Measurements from ENCODE around the gene ENOPH1.
A peak's percentile ranks its signal among the peaks of the same experiment; 100 is the strongest.
"Not testable (repeated sequence)": the region's sequence is repeated elsewhere in the genome, so short reads cannot be mapped to it uniquely, and the experiment has no call there.

The ENOPH1 gene

DNA sequence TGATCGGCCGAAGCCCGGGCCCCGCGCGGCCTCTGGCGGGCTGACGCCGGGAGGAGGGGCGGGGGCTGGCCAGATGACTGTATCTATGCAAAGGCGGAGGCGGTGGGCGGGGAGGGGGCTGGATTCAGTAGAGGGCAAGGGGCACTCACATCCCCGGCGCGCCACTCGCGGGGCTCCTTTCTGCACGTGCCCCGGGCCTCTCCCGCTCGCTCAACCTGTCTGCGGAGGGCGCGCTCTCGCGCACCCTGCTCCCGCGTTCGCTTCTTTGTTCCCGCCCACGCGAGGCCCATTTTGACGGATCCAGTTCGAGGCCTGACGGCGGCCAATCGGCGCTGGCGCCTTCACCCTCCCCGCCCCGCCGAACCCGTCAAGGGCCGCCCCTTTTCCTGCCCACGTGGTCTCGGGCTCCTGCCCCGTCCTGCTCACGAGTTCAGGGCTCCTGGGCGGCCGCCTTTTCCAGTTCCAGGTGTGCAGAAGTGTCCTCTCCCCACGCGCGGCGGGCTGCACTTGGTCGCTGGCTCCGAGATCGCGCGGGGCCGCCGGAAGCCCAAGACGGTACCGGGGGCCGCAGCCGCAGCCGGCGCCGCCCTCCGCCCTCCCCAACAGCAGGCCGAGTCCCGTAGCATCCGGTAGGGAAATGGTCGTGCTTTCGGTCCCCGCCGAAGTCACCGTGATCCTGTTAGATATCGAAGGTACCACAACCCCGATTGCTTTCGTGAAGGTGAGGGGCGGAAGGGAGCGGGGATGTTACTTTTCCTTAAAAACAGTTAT lies at the start of gene ENOPH1, which contains the start of gene HNRNPDL:
Gene ENOPH1 (plus strand): TSS at position 398 of the 771 bp plus-strand sequence. CDS start 240 bp downstream, at position 638.
Gene HNRNPDL (minus strand): TSS at position 270 of the 771 bp plus-strand sequence. CDS start 772 bp downstream, outside the sequence.
- DNase-seq (ENCODE audit: low read depth): peak; percentile 88
- H3K4me3 ChIP-seq (ENCODE audit: low read depth, low read length): peak within 1 kb of the TSS; percentile 93

- DNase-seq (ENCODE audit: low read depth): no peak
- H3K4me3 ChIP-seq (ENCODE audit: low read depth, low read length): no peak overlapping the region
These were observed 49.6 kb upstream of the ENOPH1 start for GRCh38 chr4:82380831-82381230.

- H3K4me3 ChIP-seq (ENCODE audit: low read depth, low read length): no peak overlapping the region
- no peak for DNase-seq (ENCODE audit: low read depth)
These were observed 49.2 kb upstream of the ENOPH1 start for GRCh38 chr4:82381235-82381634.

DNA sequence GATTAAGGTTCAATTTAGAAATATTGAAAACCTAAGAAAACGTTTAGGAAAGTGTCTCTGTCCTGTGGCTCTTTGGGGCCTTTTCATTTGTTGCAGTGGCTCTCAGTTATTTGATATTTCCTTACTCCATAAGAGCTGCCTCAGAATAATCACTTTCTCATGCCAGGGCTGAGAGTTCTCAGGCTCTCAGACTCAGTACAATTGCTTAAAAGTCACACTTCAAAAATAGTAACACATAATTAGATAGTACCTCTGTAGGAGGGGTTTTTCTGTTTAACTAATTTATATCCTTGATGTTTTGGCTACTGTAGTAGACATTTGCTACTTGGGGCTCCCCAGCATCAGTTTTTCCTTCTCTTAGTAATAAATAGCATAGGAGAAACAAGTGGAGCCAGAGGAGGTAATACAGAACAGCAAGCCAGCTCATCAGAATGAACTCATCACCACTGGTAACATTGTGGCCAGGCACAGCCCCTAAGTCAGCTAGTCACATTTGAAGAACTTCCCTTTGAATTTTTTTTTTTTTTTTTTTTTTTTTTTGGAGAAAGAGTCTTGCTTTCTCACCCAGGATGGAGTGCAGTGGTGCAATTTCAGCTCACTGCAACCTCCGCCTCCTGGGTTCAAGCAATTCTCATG lies 48.6 kb upstream of the ENOPH1 start:
- H3K4me3 ChIP-seq (ENCODE audit: low read depth, low read length): no peak overlapping the region
- no peak for DNase-seq (ENCODE audit: low read depth)

- DNase-seq (ENCODE audit: low read depth): no peak
- no peak overlapping the region for H3K4me3 ChIP-seq (ENCODE audit: low read depth, low read length)
These were observed 47.6 kb upstream of the ENOPH1 start for GRCh38 chr4:82382751-82383150.

DNA sequence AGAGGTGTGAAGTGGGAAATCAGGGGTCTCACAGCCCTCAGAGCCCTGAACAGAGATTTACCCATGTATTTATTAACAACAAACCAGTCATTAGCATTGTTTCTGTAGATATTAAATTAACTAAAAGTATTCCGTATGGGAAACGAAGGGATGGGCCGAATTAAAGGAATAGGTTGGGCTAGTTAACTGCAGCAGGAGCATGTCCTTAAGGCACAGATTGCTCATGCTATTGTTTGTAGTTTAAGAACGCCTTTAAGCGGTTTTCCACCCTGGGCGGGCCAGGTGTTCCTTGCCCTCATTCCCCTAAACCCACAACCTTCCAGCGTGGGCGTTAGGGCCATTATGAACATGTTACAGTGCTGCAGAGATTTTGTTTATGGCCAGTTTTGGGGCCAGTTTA lies 44.1 kb upstream of the ENOPH1 start:
- DNase-seq (ENCODE audit: low read depth); H3K4me3 ChIP-seq (ENCODE audit: low read depth, low read length): not testable (repeated sequence)

GRCh38 chr4:82388405-82388804 lies 42.0 kb upstream of the ENOPH1 start:
- DNase-seq (ENCODE audit: low read depth): no peak
- no peak overlapping the region for H3K4me3 ChIP-seq (ENCODE audit: low read depth, low read length)

GRCh38 chr4:82390061-82390460 lies 40.3 kb upstream of the ENOPH1 start:
- not testable (repeated sequence) for H3K4me3 ChIP-seq (ENCODE audit: low read depth, low read length); DNase-seq (ENCODE audit: low read depth)

- H3K4me3 ChIP-seq (ENCODE audit: low read depth, low read length): no peak overlapping the region
- DNase-seq (ENCODE audit: low read depth): no peak
These were observed 35.5 kb upstream of the ENOPH1 start for GRCh38 chr4:82394896-82395295.

DNA sequence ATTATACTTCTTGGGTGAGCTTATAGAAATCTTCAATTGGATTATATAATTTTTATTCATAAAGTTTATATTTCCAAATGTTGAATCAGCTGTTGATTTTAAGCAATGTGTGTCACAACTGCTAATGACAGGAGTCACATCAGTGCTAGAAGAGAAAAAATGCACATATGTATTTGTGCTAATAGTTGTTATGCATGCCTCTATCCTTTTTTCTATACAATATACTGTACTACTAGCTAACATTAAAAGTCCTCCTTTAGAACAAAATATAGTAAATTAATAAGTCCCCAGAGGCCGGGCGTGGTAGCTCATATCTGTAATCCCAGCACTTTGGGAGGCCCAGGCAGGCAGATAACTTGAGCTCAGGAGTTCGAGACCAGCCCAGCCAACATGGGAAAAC lies 32.9 kb upstream of the ENOPH1 start:
- DNase-seq (ENCODE audit: low read depth): no peak
- H3K4me3 ChIP-seq (ENCODE audit: low read depth, low read length): no peak overlapping the region

DNA sequence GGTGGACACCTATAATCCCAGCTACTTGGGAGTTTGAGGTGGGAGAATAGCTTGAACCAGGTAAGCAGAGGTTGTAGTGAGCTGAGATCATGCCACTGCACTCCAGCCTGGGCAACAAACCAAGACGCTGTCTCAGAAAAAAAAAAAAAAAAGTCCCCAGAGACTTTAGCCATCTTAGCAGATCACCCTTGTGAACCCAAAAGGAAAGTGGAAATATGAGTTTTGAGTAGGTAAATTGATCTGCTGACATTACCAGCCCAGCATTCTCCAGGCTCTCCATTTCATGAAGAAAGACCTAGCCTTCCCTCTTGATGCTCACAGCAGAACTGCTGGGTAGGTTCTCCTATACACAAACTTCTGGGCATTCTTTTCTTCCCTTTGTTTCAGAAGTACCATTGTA lies 32.1 kb upstream of the ENOPH1 start:
- no peak overlapping the region for H3K4me3 ChIP-seq (ENCODE audit: low read depth, low read length)
- DNase-seq (ENCODE audit: low read depth): no peak

GRCh38 chr4:82401600-82401999 lies 28.8 kb upstream of the ENOPH1 start:
- H3K4me3 ChIP-seq (ENCODE audit: low read depth, low read length): no peak overlapping the region
- no peak for DNase-seq (ENCODE audit: low read depth)

DNA sequence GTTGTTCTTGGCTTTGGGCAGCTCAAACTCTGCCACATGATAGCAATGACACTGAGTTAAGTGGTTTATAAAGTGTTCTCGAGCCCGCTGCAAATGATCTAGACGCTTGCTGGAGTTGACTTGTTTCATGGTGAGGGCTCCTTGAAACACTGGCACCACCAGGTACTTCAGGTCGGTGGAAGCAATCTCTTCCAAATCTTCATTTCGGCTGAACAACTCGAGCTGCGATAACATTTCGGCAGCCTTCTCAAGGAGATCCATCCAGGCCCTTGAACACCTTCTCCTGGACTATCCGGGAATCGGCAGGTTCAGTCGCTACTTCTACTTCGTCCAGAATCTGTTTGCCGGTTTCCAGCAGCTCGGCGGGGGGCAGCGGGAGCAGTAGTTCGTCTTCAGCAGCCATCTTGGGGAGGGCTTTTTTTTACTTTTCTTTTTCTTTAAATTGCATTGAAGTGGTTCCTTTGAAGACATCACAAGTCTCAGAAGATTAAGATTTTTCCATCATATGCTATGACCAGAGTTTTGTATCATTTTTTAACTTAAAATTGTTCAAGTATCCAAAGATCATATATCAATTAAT lies 28.1 kb upstream of the ENOPH1 start:
- no peak for DNase-seq (ENCODE audit: low read depth)

DNA sequence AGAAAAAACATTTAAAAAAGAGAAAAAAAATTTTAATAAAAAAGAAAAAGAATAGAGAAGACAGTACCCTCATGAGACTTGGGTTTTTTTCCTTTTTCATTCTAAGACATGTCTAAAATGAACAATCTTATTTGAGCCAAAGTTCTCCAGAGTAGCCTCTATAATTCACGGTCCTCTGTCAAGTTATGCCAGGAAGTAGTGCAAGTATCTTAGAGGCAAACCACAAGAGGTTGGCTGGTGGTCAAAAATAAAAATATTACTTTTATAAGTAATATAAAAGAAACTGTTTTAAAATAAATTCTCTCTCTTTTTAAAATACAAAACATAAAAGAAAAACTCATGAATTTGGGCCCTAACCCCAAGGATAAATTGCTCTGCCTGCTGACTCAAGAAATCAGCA lies 26.7 kb upstream of the ENOPH1 start:
- H3K4me3 ChIP-seq (ENCODE audit: low read depth, low read length): no peak overlapping the region
- DNase-seq (ENCODE audit: low read depth): no peak

More for the DNA sequence above, 28.1 kb upstream of the ENOPH1 start:
- no peak overlapping the region for H3K4me3 ChIP-seq (ENCODE audit: low read depth, low read length)

DNA sequence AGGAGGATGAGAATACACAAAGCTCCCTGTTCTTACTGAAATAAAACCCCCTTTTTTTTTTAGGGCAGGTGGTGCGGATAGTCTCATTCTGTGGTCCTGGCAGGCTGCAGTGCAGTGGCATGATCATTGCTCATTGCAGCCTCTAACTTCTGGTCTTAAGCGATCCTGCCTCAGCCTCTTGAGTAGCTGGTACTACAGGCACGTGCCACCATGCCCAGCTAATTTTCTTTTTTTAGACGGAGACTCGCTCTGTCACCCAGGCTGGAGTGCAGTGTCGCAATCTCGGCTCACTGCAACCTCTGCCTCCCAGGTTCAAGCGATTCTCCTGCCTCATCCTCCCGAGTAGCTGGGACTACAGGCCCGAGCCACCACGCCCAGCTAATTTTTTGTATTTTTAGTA lies 15.3 kb upstream of the ENOPH1 start:
- not testable (repeated sequence) for H3K4me3 ChIP-seq (ENCODE audit: low read depth, low read length); DNase-seq (ENCODE audit: low read depth)

- DNase-seq (ENCODE audit: low read depth): no peak
- H3K4me3 ChIP-seq (ENCODE audit: low read depth, low read length): no peak overlapping the region
These were observed 14.4 kb upstream of the ENOPH1 start for GRCh38 chr4:82415922-82416365.

GRCh38 chr4:82419451-82419850 lies 10.9 kb upstream of the ENOPH1 start:
- H3K4me3 ChIP-seq (ENCODE audit: low read depth, low read length): no peak overlapping the region
- no peak for DNase-seq (ENCODE audit: low read depth)

DNA sequence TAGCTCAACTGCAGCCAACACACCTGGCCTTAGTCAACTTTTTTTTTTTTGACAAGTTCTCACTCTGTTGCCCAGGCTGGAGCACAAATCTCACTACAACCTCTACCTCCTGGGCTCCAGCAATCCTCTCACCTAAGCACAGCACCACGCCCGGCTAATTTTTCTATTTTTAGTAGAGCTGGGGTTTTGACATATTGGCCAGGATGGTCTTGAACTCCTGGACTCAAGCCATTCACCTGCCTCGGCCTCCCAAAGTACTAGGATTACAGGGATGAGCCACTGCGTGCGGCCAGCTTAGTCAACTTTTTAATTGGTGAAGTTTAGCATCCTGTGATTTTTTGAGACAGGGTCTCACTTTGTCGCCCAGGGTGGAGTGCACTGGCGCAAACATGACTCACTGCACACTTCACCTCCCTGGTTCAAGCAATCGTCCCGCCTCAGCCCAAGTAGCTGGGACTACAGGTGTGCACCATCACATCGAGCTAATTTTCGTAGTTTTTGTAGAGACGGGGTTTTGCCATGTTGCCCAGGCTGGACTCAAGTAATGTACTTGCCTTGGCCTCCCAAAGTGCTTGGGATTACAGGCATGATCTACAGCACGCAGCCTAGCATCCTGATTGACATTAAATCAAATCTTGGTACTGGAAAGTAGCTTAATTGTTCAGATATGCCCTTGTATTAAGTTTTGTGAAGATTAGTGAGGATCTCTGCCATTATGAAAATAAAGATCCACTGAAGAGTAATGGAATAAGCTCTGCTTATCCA lies 8.4 kb upstream of the ENOPH1 start:
- H3K4me3 ChIP-seq (ENCODE audit: low read depth, low read length): no peak overlapping the region
- DNase-seq (ENCODE audit: low read depth): no peak

GRCh38 chr4:82422616-82423015 lies 7.8 kb upstream of the ENOPH1 start:
- no peak overlapping the region for H3K4me3 ChIP-seq (ENCODE audit: low read depth, low read length)
- DNase-seq (ENCODE audit: low read depth): no peak

Data from skeletal muscle cell (primary cell).